Ovary (tissue), 9 donors: ENCODE data around the gene GPR50. TPM values are rescaled to one million over a fixed set of nuclear protein-coding genes. Genes with fewer than 3 reads are reported as not detected.

Experiments used
- DNase-seq, 5 donors: peaks; one replicate each; pipeline ENCODE4 v3.0.0-alpha.2; 2019 to 2020
- H3K27ac ChIP-seq, 2 donors: fragments of 200-600 bp; one replicate each; pipeline versions ENCODE4 v1.5.1 to v1.8.0; 2019 to 2022
- H3K27me3 ChIP-seq: fragments of 200-600 bp; one replicate; pipeline ENCODE4 v1.8.0; 2022
- H3K36me3 ChIP-seq: fragments of 200-600 bp; sonication (generic); one replicate; pipeline ENCODE4 v1.5.1; 2019
- H3K4me1 ChIP-seq: one replicate; pipeline ENCODE4 v1.8.1; 2013; ENCODE audit warnings: mild to moderate bottlenecking, moderate library complexity; ENCODE audit not compliant: insufficient read depth
- H3K4me3 ChIP-seq: fragments of 200-600 bp; sonication (generic); one replicate; pipeline ENCODE4 v1.5.1; 2017
- H3K9me3 ChIP-seq, 2 donors: fragments of 200-600 bp in 1 of 2; sonication (generic) in 1 of 2; one replicate each; pipeline versions ENCODE4 v1.5.1 to v1.8.1; 2013 to 2019; ENCODE audit warnings: mild to moderate bottlenecking in 1 of 2, moderate library complexity in 1 of 2
- CTCF ChIP-seq, 3 donors: fragments of 450-650 bp in 2 of 3; fragments of 200-600 bp in 1 of 3; IDR thresholded peaks; one replicate each; pipeline versions ENCODE4 v1.5.1 to v1.8.0; 2016 to 2022; ENCODE audit warnings: antibody characterized with exemption in 3 of 3, mild to moderate bottlenecking in 1 of 3
- EP300 ChIP-seq: sonication (generic); formaldehyde crosslinking; IDR thresholded peaks from one replicate; pipeline ENCODE4 v1.6.1; 2017; ENCODE audit warnings: antibody characterized with exemption
- POLR2A ChIP-seq: fragments of 450-650 bp; IDR thresholded peaks from one replicate; pipeline ENCODE4 v1.6.1; 2017; ENCODE audit warnings: antibody characterized with exemption, mild to moderate bottlenecking, moderate library complexity
- WGBS, 3 donors: extraction: QIAGEN DNeasy Blood & Tissue Kit in 1 of 3; methylation state at CpG; one replicate each; pipeline versions ENCODE4 v1.1.5 to v1.1.7; 2013 to 2017; 5-methylcytosine and 5-hydroxymethylcytosine counted together
- intact Hi-C, 4 donors: fragments of 100-400 bp; cut with DNase I; formaldehyde crosslinking; loops; one replicate each; pipeline versions ENCODE4 v1.11.0 to v1.15.1; 2022 to 2023
- polyA plus RNA-seq, 2 donors: library from polyadenylated mRNA; stranded (reverse); fragments of 200-250 nt in 1 of 2; fragments of 350-450 nt in 1 of 2; fragmentation: Illumina TruSeq in 1 of 2; extraction: RNeasy Lipid Tissue Mini Kit (QIAGEN cat#74804) in 1 of 2; gene quantifications; one replicate each; pipeline ENCODE4 v1.2.3, GENCODE V29; 2013 to 2014
- total RNA-seq, 7 donors: library from RNA; depleted of rRNA in 2 of 7; stranded (reverse); fragments of >200 nt in 2 of 7; fragmentation: NEBNext Ultra II Directional in 3 of 7; extraction: Animal tissue kit (Norgen Biotek cat#: 25700) in 3 of 7; gene quantifications; one replicate each; pipeline versions ENCODE4 v1.1.0 to v1.2.4, GENCODE V29; 2016 to 2023
- donor health status: DM: no; HTN: no; CAD: no; lungs with moderate emphysema.
- donor health status: DM: no; HTN: no; CAD: no.
- donor health status: Bipolar disorder and iron deficiency.
- donor health status: DM: yes; HTN: yes; CAD: no.
- donor health status: DM: no; HTN: no; CAD: no.
- donor health status: DM: yes; HTN: yes; CAD: no.

GPR50 gene
- total and polyA plus RNA-seq, 9 donors, result not detected

- Histone ChIP-seq H3K9me3 (no peaks in the 10 kb centered on the region), H3K27me3 (no peaks in the 10 kb centered on the region), H3K4me1 (no peaks in the 10 kb centered on the region), H3K36me3 (no peaks in the 10 kb centered on the region), H3K27ac (no peak overlapping the region), H3K4me3 (no peak overlapping the region)
- 25 to 40% (median 38%) methylated on average over 14 of the region's 14 CpGs for WGBS, 3 donors
- DNase-seq, result no peak
- no peak for TF ChIP-seq CTCF (IDR thresholded peaks at IDR 0.05)
- intact Hi-C loops, result no loop called here
Measured at GRCh38 chrX:151183912-151184565, 7.7 kb downstream of the GPR50 start.

- Histone ChIP-seq H3K27ac (no peak overlapping the region), H3K36me3 (no peaks in the 10 kb centered on the region), H3K4me1 (no peaks in the 10 kb centered on the region), H3K4me3 (no peak overlapping the region), H3K27me3 (no peaks in the 10 kb centered on the region), H3K9me3 (no peaks in the 10 kb centered on the region)
- 67 to 75% (median 70%) methylated on average over 2 of the region's 2 CpGs for WGBS, 3 donors
- no peak for TF ChIP-seq POLR2A
- no peak for TF ChIP-seq EP300
- TF ChIP-seq CTCF (IDR thresholded peaks at IDR 0.05), result no peak
- no peak for DNase-seq
- intact Hi-C loops, result no loop called here
Measured at GRCh38 chrX:151184705-151185104, 8.3 kb downstream of the GPR50 start.

GRCh38 chrX:151206871-151207270 lies 30.5 kb downstream of the GPR50 start:
- DNase-seq, result no peak
- Histone ChIP-seq H3K27me3 (no peaks in the 10 kb centered on the region), H3K4me1 (no peaks in the 10 kb centered on the region), H3K27ac (no peak overlapping the region), H3K9me3 (no peaks in the 10 kb centered on the region), H3K4me3 (no peak overlapping the region), H3K36me3 (no peaks in the 10 kb centered on the region)
- no peak for TF ChIP-seq EP300
- TF ChIP-seq CTCF (IDR thresholded peaks at IDR 0.05), result no peak
- no peak for TF ChIP-seq POLR2A
- intact Hi-C loops, result no loop called here
- WGBS, 3 donors, result 40 to 50% (median 43%) methylated on average over 2 of the region's 2 CpGs

- no peaks in the 10 kb centered on the region for H3K27me3 ChIP-seq
- no peaks in the 10 kb centered on the region for H3K36me3 ChIP-seq
- TF ChIP-seq POLR2A (no peak), CTCF (IDR thresholded peaks at IDR 0.05) (no peak), EP300 (no peak)
- H3K9me3 ChIP-seq, result no peaks in the 10 kb centered on the region
- WGBS, 3 donors, result 56 to 78% (median 62%) methylated on average over 1 of the region's 1 CpG
- no peak overlapping the region for H3K4me3 ChIP-seq
- H3K27ac ChIP-seq, result no peak overlapping the region
- no peaks in the 10 kb centered on the region for H3K4me1 ChIP-seq
- intact Hi-C loops, result no loop called here
- no peak for DNase-seq
Measured at GRCh38 chrX:151225843-151226242, 49.5 kb downstream of the GPR50 start.
